ENCODE data around the gene CIB2.

DNA sequence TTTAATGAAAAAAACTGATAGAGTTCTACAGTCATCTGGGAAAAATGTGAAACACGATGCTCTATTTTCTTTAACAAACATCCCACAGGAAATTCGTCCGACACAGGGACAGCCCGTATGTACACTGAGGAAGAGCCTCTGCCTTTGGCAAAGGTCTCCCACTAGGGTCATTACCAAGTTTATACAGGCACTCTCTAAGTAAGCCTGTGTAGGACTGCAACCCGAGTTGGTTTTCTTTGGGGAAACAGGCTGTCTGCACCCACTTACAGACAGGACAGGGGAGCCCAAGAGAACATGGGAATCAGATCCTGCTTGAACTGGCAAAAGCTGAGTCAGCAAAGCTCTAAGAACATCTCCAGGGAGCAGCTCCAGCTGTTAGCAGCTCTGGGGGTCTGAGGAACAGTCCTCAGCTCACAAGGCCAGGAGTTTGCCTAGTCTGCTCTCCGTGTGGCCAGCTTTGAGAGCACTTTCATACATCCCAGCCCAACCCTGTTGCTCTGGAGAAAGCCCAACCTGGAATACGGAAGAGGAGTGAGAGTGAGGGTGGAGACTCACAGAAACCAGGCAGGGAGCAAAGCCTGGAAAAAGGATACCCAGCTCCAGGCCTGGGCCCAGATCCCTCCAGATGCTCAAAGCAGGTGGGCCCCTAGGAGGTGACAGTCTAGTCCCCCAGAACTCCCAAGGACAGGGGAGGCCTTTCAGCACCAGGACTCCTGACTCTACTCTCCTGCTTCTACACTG lies 55.6 kb downstream of the CIB2 start:
- TF ChIP-seq, protein P1, sequence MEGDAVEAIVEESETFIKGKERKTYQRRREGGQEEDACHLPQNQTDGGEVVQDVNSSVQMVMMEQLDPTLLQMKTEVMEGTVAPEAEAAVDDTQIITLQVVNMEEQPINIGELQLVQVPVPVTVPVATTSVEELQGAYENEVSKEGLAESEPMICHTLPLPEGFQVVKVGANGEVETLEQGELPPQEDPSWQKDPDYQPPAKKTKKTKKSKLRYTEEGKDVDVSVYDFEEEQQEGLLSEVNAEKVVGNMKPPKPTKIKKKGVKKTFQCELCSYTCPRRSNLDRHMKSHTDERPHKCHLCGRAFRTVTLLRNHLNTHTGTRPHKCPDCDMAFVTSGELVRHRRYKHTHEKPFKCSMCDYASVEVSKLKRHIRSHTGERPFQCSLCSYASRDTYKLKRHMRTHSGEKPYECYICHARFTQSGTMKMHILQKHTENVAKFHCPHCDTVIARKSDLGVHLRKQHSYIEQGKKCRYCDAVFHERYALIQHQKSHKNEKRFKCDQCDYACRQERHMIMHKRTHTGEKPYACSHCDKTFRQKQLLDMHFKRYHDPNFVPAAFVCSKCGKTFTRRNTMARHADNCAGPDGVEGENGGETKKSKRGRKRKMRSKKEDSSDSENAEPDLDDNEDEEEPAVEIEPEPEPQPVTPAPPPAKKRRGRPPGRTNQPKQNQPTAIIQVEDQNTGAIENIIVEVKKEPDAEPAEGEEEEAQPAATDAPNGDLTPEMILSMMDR (IDR thresholded peaks at IDR 0.05; ENCODE audit: poor library complexity), result no peak
- no peak for TF ChIP-seq EZH2 (IDR thresholded peaks at IDR 0.05; ENCODE audit: borderline replicate concordance)
